GM18870 (cell line): ENCODE results near the gene PRKAG2.
"Not testable (repeated sequence)": the region's sequence is repeated elsewhere in the genome, so short reads cannot be mapped to it uniquely, and the experiment has no call there.

ENCODE experiments used
- ATAC-seq: cut with Tn5 transposase; IDR thresholded peaks from one replicate; pipeline ENCODE4 v1.9.1; 2021; ENCODE audit warnings: moderate library complexity; ENCODE audit not compliant: unreplicated experiment

PRKAG2 gene

GRCh38 chr7:151579644-151580043 is 297.3 kb downstream of the PRKAG2 start:
- ATAC-seq: no peak

GRCh38 chr7:151575410-151575809 is 301.5 kb downstream of the PRKAG2 start:
- no peak for ATAC-seq

- not testable (repeated sequence) for ATAC-seq
These were observed 303.9 kb downstream of the PRKAG2 start for GRCh38 chr7:151573046-151573445.

GRCh38 chr7:151572136-151572535 is 304.8 kb downstream of the PRKAG2 start:
- no peak for ATAC-seq

GRCh38 chr7:151571471-151571870 is 305.4 kb downstream of the PRKAG2 start:
- ATAC-seq: no peak

- no peak for ATAC-seq
These were observed 306.5 kb downstream of the PRKAG2 start for GRCh38 chr7:151570366-151570915.

- ATAC-seq: no peak
These were observed 307.7 kb downstream of the PRKAG2 start for GRCh38 chr7:151568956-151569940.

GRCh38 chr7:151566897-151567320 is 310.0 kb downstream of the PRKAG2 start:
- no peak for ATAC-seq

GRCh38 chr7:151565541-151565940 is 311.4 kb downstream of the PRKAG2 start:
- ATAC-seq: no peak

GRCh38 chr7:151560243-151560642 is 316.7 kb downstream of the PRKAG2 start:
- ATAC-seq: no peak

- no peak for ATAC-seq
These were observed 317.2 kb downstream of the PRKAG2 start for GRCh38 chr7:151559557-151560183.

GRCh38 chr7:151558575-151558974 is 318.3 kb downstream of the PRKAG2 start:
- ATAC-seq: no peak

- no peak for ATAC-seq
These were observed 320.3 kb downstream of the PRKAG2 start for GRCh38 chr7:151556592-151556991.

GRCh38 chr7:151553356-151553755 is 323.6 kb downstream of the PRKAG2 start:
- no peak for ATAC-seq

GRCh38 chr7:151552352-151553028 is 324.4 kb downstream of the PRKAG2 start:
- ATAC-seq: no peak

- no peak for ATAC-seq
These were observed 325.1 kb downstream of the PRKAG2 start for GRCh38 chr7:151551820-151552219.

GRCh38 chr7:151550656-151551286 is 326.1 kb downstream of the PRKAG2 start:
- ATAC-seq: no peak

GRCh38 chr7:151549644-151550043 is 327.3 kb downstream of the PRKAG2 start:
- no peak for ATAC-seq

GRCh38 chr7:151549083-151549482 is 327.8 kb downstream of the PRKAG2 start:
- ATAC-seq: no peak

- ATAC-seq: no peak
These were observed 332.7 kb downstream of the PRKAG2 start for GRCh38 chr7:151544183-151544582.
